Measurements from ENCODE around the gene AQP1. TPM values are rescaled to one million over a fixed set of nuclear protein-coding genes. Genes with fewer than 3 reads are reported as not detected.
A peak's percentile ranks its signal among the peaks of the same experiment; 100 is the strongest.

Gene AQP1
- not detected in 2 replicates for total RNA-seq (2014; rRNA removed; shearing (Covaris generic))

- DNase-seq (ENCODE audit: low spot score) = peak; percentile 30
- in situ Hi-C loops (cut with HindIII; ENCODE audit: low sequenced_read_pairs) = no loop called here
Measured at GRCh38 chr7:30911561-30911969, at the start of gene AQP1. Gene AQP1 (plus strand): TSS chr7:30911853. CDS start chr7:30911910, 57 bp downstream.

- in situ Hi-C loops (cut with HindIII; ENCODE audit: low sequenced_read_pairs) = no loop called here
- peak; percentile 64 for DNase-seq (ENCODE audit: low spot score)
Measured at GRCh38 chr7:30862995-30863705, 48.5 kb upstream of the AQP1 start.

GRCh38 chr7:30863706-30864035 lies 48.0 kb upstream of the AQP1 start:
- in situ Hi-C loops (cut with HindIII; ENCODE audit: low sequenced_read_pairs) = no loop called here
- DNase-seq (ENCODE audit: low spot score) = no peak

- in situ Hi-C loops (cut with HindIII; ENCODE audit: low sequenced_read_pairs) = no loop called here
Measured at GRCh38 chr7:30864101-30864500, 47.6 kb upstream of the AQP1 start.

GRCh38 chr7:30865076-30865475 lies 46.6 kb upstream of the AQP1 start:
- DNase-seq (ENCODE audit: low spot score) = no peak
- in situ Hi-C loops (cut with HindIII; ENCODE audit: low sequenced_read_pairs) = no loop called here

More at GRCh38 chr7:30864101-30864500, 47.6 kb upstream of the AQP1 start:
- no peak for DNase-seq (ENCODE audit: low spot score)

- in situ Hi-C loops (cut with HindIII; ENCODE audit: low sequenced_read_pairs) = no loop called here
- peak; percentile 40 for DNase-seq (ENCODE audit: low spot score)
Measured at GRCh38 chr7:30865821-30866220, 45.8 kb upstream of the AQP1 start.

- in situ Hi-C loops (cut with HindIII; ENCODE audit: low sequenced_read_pairs) = no loop called here
- no peak for DNase-seq (ENCODE audit: low spot score)
Measured at GRCh38 chr7:30866939-30867338, 44.7 kb upstream of the AQP1 start.

GRCh38 chr7:30867483-30867882 lies 44.2 kb upstream of the AQP1 start:
- in situ Hi-C loops (cut with HindIII; ENCODE audit: low sequenced_read_pairs) = no loop called here
- DNase-seq (ENCODE audit: low spot score) = no peak

- DNase-seq (ENCODE audit: low spot score) = peak; percentile 38
- in situ Hi-C loops (cut with HindIII; ENCODE audit: low sequenced_read_pairs) = no loop called here
Measured at GRCh38 chr7:30869794-30870611, 41.6 kb upstream of the AQP1 start.

- in situ Hi-C loops (cut with HindIII; ENCODE audit: low sequenced_read_pairs) = no loop called here
- no peak for DNase-seq (ENCODE audit: low spot score)
Measured at GRCh38 chr7:30870821-30871518, 40.7 kb upstream of the AQP1 start.

- in situ Hi-C loops (cut with HindIII; ENCODE audit: low sequenced_read_pairs) = no loop called here
Measured at GRCh38 chr7:30871655-30872054, 40.0 kb upstream of the AQP1 start.

GRCh38 chr7:30873207-30873606 lies 38.4 kb upstream of the AQP1 start:
- no peak for DNase-seq (ENCODE audit: low spot score)
- in situ Hi-C loops (cut with HindIII; ENCODE audit: low sequenced_read_pairs) = no loop called here

More at GRCh38 chr7:30871655-30872054, 40.0 kb upstream of the AQP1 start:
- DNase-seq (ENCODE audit: low spot score) = no peak

- in situ Hi-C loops (cut with HindIII; ENCODE audit: low sequenced_read_pairs) = no loop called here
Measured at GRCh38 chr7:30873656-30874055, 38.0 kb upstream of the AQP1 start.

GRCh38 chr7:30874656-30875302 lies 36.9 kb upstream of the AQP1 start:
- no peak for DNase-seq (ENCODE audit: low spot score)
- in situ Hi-C loops (cut with HindIII; ENCODE audit: low sequenced_read_pairs) = no loop called here

More at GRCh38 chr7:30873656-30874055, 38.0 kb upstream of the AQP1 start:
- DNase-seq (ENCODE audit: low spot score) = no peak

GRCh38 chr7:30877015-30877769 lies 34.5 kb upstream of the AQP1 start:
- in situ Hi-C loops (cut with HindIII; ENCODE audit: low sequenced_read_pairs) = no loop called here
- no peak for DNase-seq (ENCODE audit: low spot score)

- DNase-seq (ENCODE audit: low spot score) = no peak
- in situ Hi-C loops (cut with HindIII; ENCODE audit: low sequenced_read_pairs) = no loop called here
Measured at GRCh38 chr7:30877993-30878392, 33.7 kb upstream of the AQP1 start.

- in situ Hi-C loops (cut with HindIII; ENCODE audit: low sequenced_read_pairs) = no loop called here
- no peak for DNase-seq (ENCODE audit: low spot score)
Measured at GRCh38 chr7:30879139-30880124, 32.2 kb upstream of the AQP1 start.
